HG02678 (cell line): Measurements from ENCODE around the gene WDR7.
A peak's percentile ranks its signal among the peaks of the same experiment; 100 is the strongest.

Experiments used
- ATAC-seq: cut with Tn5 transposase; IDR thresholded peaks from one replicate; pipeline ENCODE4 v1.9.1; 2021; ENCODE audit warnings: mild to moderate bottlenecking, moderate library complexity; ENCODE audit not compliant: unreplicated experiment

Gene WDR7

DNA sequence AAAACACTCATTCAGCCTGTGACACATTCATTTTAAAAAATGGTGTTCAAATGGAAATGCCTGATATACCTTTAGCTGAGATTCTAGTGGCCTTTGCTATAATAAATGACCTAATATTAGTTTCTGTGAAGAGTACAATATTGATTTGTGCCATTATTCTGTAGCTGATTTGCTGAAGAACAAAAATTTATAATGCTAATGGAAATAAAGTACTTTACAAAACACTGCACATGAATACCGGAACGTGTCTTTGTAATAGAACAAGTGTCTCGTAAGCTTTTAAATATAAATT lies 138.7 kb downstream of the WDR7 start:
- no peak for ATAC-seq

DNA sequence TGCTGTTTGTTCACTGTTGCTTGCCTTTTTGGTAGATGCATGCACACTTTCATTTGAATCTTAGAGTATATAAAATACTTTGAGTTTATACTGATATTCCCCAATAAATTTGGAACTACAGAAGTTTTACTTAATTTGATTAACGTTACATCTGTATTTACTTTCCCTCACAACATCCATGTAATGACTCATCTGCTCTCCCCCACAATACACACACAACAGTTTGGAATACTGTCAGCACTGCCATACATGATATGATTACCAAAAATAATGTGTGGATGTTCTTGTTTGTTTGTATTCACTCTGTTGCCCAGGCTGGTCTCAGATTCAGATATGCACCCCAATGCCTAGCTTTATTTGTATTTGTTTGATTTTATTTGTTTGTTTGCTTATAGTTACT lies 144.2 kb downstream of the WDR7 start:
- no peak for ATAC-seq

DNA sequence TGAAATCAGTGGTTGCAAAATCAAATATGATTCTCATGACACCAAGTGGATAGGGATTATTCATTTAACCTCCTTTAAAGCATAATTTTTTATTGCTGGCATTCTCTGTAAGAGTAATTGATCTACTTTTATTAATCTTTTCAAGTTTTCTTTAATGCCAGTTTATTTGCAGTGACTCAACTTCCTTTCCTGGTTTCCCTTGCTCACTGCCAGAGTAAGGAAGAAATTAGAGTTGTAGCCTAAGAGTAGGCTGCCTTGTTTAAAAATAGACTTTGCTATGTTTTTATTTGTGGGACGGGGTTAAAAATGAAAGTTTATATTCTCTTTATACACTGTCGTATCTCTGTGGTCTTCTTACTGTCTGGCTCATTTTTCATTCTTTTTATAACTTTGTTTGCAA lies 148.6 kb downstream of the WDR7 start:
- ATAC-seq, result no peak

DNA sequence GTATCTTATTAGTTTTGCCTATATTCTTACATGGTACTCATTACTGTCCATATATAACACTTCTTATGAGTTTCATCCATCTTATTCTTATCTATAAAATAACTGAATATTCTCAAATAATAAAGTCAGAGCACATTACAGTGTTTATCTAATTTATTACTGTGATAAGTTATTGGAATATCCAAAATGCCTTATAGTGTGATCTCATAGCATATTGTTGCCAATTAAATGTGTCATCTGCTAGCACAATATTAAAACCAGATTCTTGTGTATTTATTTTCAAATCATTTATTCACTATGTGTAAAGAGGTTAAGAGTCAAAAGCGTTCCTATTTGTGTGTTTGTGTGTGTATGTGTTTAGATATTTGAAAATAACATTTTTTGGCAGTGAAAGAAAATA lies 151.9 kb downstream of the WDR7 start:
- no peak for ATAC-seq

DNA sequence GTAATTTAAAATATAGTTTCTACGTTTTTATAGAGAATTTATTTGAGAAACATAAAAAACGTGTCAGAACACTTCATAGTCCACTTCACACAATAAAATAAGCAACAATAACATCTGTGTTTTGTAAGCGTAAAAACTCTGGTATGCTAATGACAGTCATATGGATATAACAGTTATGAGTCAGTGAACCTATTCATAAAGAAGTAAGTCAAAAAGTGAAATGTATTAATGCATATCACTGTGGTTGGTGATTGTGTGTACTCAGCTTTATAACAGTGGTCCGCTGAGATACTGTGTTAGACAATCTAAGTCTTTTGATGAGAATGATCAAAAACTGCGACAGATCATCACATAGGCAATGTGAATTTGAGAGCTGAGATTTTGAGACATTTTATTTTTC lies 153.2 kb downstream of the WDR7 start:
- no peak for ATAC-seq

DNA sequence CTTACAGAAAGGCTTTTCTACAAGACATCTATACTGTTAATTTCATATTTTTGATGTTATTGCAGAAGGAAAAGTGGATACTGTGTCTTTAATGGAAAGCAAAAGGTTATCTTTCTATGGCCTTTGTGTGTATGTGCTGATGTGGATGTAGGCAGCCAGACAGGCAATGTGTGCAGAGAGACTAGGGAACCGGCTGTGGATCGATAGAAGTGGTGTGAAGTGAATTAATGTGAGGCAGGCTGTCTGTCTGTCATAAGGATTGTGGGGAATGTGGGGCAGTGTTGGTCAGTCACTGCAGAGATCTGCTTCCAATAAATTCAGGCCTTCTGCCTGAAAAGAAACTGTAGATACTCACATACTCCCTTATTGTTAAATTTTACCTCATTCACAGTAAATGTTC lies 156.7 kb downstream of the WDR7 start:
- ATAC-seq, result no peak

GRCh38 chr18:56812674-56813073 lies 161.5 kb downstream of the WDR7 start:
- no peak for ATAC-seq

DNA sequence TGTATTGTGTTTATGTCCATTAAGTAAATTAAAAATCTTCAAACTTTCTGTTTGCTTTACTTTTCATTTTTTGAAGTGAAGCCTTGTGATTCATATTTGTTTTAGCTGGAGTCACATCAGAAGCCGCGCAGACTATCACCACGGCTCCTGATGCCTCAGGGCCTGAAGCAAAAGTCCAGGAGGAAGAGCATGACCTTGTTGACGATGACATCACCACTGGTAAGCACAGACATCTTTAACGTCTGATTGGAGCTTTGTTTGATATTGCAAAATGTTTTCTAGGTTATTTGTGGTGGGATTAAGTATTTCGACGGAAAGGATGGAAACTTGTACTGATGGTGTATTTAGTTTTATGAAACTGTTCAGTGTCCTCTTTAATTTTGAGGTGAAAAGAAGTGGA lies 164.8 kb downstream of the WDR7 start:
- ATAC-seq, result no peak

- no peak for ATAC-seq
Measured at GRCh38 chr18:56823986-56824565, 172.9 kb downstream of the WDR7 start.

- ATAC-seq, result no peak
Measured at GRCh38 chr18:56825321-56825720, 174.2 kb downstream of the WDR7 start.

GRCh38 chr18:56825878-56826277 lies 174.7 kb downstream of the WDR7 start:
- no peak for ATAC-seq

DNA sequence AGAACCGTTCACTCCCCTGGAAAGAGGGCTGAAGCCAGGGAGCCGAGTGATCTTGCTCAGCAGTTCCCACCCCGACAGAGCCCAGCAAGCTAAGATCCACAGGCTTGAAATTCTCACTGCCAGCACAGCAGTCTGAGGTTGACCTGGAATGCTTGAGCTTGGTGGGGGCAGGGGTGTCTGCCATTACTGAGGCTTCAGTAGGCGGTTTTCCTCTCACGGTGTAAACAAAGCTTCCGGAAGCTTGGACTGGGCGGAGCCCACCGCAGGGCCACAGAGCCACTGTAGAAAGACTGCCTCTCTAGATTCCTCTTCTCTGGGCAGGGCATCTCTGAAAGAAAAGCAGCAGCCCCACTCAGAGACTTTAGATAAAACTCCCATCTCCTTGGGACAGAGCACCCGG lies 180.8 kb downstream of the WDR7 start:
- no peak for ATAC-seq

DNA sequence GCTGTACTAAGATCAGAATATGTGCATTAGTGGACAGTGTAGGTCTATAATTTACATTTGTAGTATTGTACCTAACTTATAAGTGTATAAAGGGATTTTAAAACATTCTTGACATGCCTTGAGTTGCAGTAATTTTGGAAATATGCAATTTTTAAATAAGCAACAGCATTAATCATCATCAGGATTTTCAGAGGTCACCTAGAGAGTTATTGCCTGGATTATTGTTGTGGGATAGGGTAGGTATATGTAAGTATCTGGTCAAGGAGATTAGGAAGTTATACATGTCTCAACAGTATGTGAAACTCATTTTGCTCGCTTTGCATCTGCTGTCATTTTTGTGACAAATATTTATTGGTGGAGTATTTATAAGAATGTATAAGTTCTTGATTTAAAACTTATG lies 184.2 kb downstream of the WDR7 start:
- no peak for ATAC-seq

DNA sequence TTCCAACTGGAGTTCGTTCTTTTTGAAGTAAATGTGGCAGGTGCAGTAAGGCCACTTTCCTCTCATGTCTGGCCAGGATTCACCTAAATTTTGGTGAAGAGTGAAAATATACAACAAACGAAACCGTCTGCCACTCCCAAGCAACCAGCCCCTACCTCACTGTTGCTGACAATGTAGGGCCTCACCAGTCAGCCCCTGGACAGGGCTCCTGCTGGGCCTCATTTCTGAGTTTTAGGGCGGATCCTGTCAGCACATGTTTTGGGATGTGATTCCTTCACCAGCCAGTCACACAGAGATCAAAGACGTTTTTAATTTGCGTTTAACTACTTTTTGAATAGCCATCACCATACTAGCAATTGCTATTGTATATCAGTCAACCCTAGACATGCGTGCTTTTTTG lies 185.0 kb downstream of the WDR7 start:
- no peak for ATAC-seq

DNA sequence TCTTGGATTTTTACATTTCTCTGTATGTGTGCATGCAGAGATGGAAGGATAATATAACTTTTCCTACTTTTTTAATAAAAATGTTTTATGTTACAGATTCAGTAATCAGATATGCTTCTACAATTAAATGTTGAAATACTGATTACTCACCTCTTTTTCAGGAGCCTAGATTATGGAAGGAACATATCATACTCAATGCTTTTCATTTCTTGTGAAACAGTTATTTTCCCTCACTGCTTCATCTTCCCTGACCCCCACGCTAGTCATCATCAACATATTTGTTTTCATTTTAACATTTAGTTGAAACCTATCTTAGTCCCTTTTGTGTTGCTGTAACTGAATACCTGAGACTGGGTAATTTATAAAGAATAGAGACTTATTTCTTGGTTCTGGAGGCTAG lies 190.7 kb downstream of the WDR7 start:
- ATAC-seq, result no peak

GRCh38 chr18:56843241-56843640 lies 192.1 kb downstream of the WDR7 start:
- ATAC-seq, result no peak

DNA sequence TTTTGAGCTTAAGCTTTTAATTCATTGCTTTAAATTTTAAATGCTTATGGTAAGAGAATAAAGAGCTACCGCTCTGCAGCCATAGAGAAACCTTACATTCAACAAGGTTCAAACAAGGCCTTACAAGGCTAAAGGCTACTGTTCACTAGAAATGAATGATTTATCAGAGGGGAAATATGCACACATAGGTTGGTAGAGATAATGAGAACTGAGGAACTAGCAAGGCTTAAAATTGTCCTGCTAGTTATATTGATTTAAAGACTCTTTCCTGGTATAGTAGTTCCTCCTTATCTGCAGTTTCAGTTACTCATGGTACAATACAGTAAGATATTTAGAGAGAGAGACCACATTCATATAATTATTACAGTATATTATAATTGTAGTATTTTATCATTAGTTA lies 193.4 kb downstream of the WDR7 start:
- ATAC-seq, result no peak

DNA sequence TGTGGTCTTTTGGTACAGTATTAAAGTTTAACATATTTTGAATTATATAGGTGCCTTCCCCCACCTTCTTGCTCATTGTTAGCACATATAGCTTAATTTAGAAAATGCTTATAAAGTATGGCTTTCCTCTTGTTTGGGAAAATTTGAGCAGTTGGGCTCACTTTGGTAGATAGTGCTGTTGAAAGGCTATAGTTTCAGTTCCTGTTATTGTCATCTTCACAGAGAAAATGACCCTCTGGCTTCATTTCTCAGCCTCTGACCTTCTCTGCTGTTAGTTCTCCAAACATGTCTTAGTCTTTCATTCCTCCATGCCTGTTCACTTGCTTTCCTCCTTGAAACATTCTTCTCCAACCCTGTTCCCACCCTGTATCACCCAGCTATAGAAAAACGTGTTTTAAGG lies 200.6 kb downstream of the WDR7 start:
- ATAC-seq, result peak; percentile 91

- ATAC-seq, result no peak
Measured at GRCh38 chr18:56853961-56854360, 202.8 kb downstream of the WDR7 start.

- no peak for ATAC-seq
Measured at GRCh38 chr18:56861244-56861643, 210.1 kb downstream of the WDR7 start.

DNA sequence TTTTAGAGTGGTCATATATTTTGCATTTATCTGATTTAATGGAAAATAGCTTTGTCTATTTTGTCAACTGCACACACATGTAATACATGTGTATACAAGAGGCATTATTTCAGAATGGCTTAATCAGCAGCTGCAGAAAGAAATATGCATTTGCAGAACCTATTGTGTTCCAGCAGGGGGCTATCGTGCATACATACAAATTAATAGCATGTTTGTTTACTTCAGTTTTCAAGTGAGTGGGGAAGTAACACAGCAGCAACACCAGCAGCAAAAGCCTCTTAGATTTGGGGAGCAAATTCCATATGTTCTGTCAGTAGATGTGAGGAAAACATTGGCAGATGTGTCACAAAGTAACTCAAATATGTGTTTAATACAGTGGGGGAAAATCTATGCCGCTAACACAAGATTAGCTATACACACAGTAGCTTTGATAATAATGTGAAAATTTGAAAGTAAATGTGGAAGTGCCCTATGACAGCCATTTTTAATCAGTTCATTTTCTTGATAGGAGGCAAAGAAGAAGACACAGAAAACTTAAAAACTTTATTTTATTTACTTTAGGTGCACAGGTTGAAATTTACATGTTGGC lies 218.1 kb downstream of the WDR7 start:
- no peak for ATAC-seq

DNA sequence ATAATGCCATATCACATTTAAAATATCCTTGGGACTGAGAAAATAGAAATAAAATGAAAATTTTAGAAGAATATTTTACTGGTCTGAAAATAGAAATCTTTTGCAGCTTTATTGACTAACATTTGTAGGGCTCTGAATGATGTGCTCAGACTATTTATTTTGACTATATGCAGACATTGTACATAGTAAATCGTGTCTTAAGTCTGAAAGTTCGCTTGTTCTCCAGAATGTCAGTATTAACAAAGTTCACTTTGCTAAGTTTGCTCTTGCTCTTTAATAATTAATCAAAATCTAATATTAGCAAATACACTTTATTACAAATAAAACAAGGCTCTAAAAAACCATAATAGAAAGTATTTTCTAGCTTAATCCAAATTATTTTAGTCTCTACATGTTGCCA lies 219.8 kb downstream of the WDR7 start:
- no peak for ATAC-seq

GRCh38 chr18:56872140-56872539 lies 221.0 kb downstream of the WDR7 start:
- ATAC-seq, result no peak
